ENCODE measurements around the gene TNNI3K.
A peak's percentile ranks its signal among the peaks of the same experiment; 100 is the strongest.

Gene TNNI3K

GRCh38 chr1:74504125-74504932 is 269.1 kb downstream of the TNNI3K start:
- DNase-seq (ENCODE audit: low spot score) = peak; percentile 88

GRCh38 chr1:74504933-74505512 is 269.8 kb downstream of the TNNI3K start:
- DNase-seq (ENCODE audit: low spot score) = peak; percentile 84

GRCh38 chr1:74505928-74506710 is 270.9 kb downstream of the TNNI3K start:
- no peak for DNase-seq (ENCODE audit: low spot score)

GRCh38 chr1:74508449-74508848 is 273.3 kb downstream of the TNNI3K start:
- no peak for DNase-seq (ENCODE audit: low spot score)

- DNase-seq (ENCODE audit: low spot score) = peak; percentile 28
These were observed 277.2 kb downstream of the TNNI3K start, which contains the start of gene LRRC53 for GRCh38 chr1:74512170-74512915. Gene LRRC53 (minus strand): TSS chr1:74512611. CDS start chr1:74483349, 29,262 bp downstream.

- peak; percentile 55 for DNase-seq (ENCODE audit: low spot score)
These were observed 278.5 kb downstream of the TNNI3K start for GRCh38 chr1:74513411-74514300.

- no peak for DNase-seq (ENCODE audit: low spot score)
These were observed 282.4 kb downstream of the TNNI3K start for GRCh38 chr1:74517599-74518051.

- DNase-seq (ENCODE audit: low spot score) = no peak
These were observed 287.0 kb downstream of the TNNI3K start for GRCh38 chr1:74522148-74522547.

GRCh38 chr1:74523873-74524480 is 288.8 kb downstream of the TNNI3K start:
- DNase-seq (ENCODE audit: low spot score) = no peak

- no peak for DNase-seq (ENCODE audit: low spot score)
These were observed 291.5 kb downstream of the TNNI3K start for GRCh38 chr1:74526708-74527107.

- no peak for DNase-seq (ENCODE audit: low spot score)
These were observed 292.9 kb downstream of the TNNI3K start for GRCh38 chr1:74528123-74528522.

GRCh38 chr1:74530892-74531291 is 295.7 kb downstream of the TNNI3K start:
- DNase-seq (ENCODE audit: low spot score) = no peak

- DNase-seq (ENCODE audit: low spot score) = no peak
These were observed 296.6 kb downstream of the TNNI3K start for GRCh38 chr1:74531796-74532195.

GRCh38 chr1:74534241-74534640 is 299.1 kb downstream of the TNNI3K start:
- DNase-seq (ENCODE audit: low spot score) = peak; percentile 29

GRCh38 chr1:74545821-74546220 is 310.6 kb downstream of the TNNI3K start:
- no peak for DNase-seq (ENCODE audit: low spot score)

GRCh38 chr1:74548961-74549750 is 314.0 kb downstream of the TNNI3K start:
- DNase-seq (ENCODE audit: low spot score) = no peak

GRCh38 chr1:74549932-74550331 is 314.7 kb downstream of the TNNI3K start:
- DNase-seq (ENCODE audit: low spot score) = no peak

GRCh38 chr1:74570797-74571492 is 335.8 kb downstream of the TNNI3K start:
- peak; percentile 32 for DNase-seq (ENCODE audit: low spot score)

GRCh38 chr1:74571493-74571800 is 336.3 kb downstream of the TNNI3K start:
- DNase-seq (ENCODE audit: low spot score) = peak; percentile 31
